ENCODE data around the gene RELN. TPM values are rescaled to one million over a fixed set of nuclear protein-coding genes. Genes with fewer than 3 reads are reported as not detected.

The RELN gene
- total and polyA plus RNA-seq, 10 donors = 0.03 to 7.6 (median 1.0) TPM

DNA sequence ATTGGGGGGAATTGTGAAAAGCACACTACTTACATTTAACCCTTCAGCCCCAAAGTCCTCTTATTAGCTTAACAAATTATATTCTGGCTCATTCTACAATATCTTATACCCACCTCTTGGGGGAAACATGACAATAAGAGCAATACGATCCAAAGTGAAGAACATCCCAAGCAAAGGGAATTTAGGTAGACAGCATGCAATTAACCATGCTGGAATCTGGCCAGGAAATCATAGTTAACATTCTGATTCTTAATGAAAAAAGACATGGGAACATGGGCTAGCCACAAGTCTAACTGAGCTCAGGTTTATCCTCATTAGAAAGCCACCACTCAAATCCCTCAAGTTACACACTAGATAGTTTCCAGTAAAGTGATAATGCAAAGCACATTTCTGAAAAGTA is 301.5 kb downstream of the RELN start:
- H3K4me1 ChIP-seq = no peaks in the 10 kb centered on the region
- WGBS, 5 donors = 82 to 93% (median 90%) methylated on average over 1 of the region's 1 CpG
- DNase-seq = no peak

GRCh38 chr7:103687272-103687671 is 302.2 kb downstream of the RELN start:
- no peak for DNase-seq
- intact Hi-C loops (cut with DNase I; ENCODE audit: low total_unique reads) = no loop called here
- H3K4me3 ChIP-seq = no peak overlapping the region
- no peaks in the 10 kb centered on the region for H3K36me3 ChIP-seq
- 84 to 100% (median 90%) methylated on average over 1 of the region's 1 CpG for WGBS, 5 donors
- peaks cover 0 to 6% (median 0%) of the 10 kb centered on the region in 7 donors for H3K27me3 ChIP-seq (replicated peaks in 1 of 7)
- no peak overlapping the region for H3K27ac ChIP-seq
- no peaks in the 10 kb centered on the region for H3K4me1 ChIP-seq
- TF ChIP-seq, protein P1, sequence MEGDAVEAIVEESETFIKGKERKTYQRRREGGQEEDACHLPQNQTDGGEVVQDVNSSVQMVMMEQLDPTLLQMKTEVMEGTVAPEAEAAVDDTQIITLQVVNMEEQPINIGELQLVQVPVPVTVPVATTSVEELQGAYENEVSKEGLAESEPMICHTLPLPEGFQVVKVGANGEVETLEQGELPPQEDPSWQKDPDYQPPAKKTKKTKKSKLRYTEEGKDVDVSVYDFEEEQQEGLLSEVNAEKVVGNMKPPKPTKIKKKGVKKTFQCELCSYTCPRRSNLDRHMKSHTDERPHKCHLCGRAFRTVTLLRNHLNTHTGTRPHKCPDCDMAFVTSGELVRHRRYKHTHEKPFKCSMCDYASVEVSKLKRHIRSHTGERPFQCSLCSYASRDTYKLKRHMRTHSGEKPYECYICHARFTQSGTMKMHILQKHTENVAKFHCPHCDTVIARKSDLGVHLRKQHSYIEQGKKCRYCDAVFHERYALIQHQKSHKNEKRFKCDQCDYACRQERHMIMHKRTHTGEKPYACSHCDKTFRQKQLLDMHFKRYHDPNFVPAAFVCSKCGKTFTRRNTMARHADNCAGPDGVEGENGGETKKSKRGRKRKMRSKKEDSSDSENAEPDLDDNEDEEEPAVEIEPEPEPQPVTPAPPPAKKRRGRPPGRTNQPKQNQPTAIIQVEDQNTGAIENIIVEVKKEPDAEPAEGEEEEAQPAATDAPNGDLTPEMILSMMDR (IDR thresholded peaks at IDR 0.05 in 8 of 11, conservative IDR thresholded peaks at IDR 0.05 in 3 of 11) = no peak
- TF ChIP-seq POLR2A (IDR thresholded peaks at IDR 0.05) (no peak), POLR2AphosphoS5 (IDR thresholded peaks at IDR 0.05) (no peak)
- H3K9me3 ChIP-seq = no peaks in the 10 kb centered on the region

More for the DNA sequence above, 301.5 kb downstream of the RELN start:
- Histone ChIP-seq H3K4me3 (no peak overlapping the region), H3K27me3 (replicated peaks in 1 of 7) (peaks cover 0 to 6% (median 0%) of the 10 kb centered on the region in 7 donors), H3K36me3 (no peaks in the 10 kb centered on the region), H3K27ac (no peak overlapping the region), H3K9me3 (no peaks in the 10 kb centered on the region)
- intact Hi-C loops (cut with DNase I; ENCODE audit: low total_unique reads) = no loop called here
- TF ChIP-seq POLR2A (IDR thresholded peaks at IDR 0.05) = no peak
- TF ChIP-seq, protein P1 (IDR thresholded peaks at IDR 0.05 in 8 of 11, conservative IDR thresholded peaks at IDR 0.05 in 3 of 11) = no peak
- TF ChIP-seq POLR2AphosphoS5 (IDR thresholded peaks at IDR 0.05) = no peak

GRCh38 chr7:103686763-103687162 is 302.7 kb downstream of the RELN start:
- H3K27ac ChIP-seq = no peak overlapping the region
- WGBS, 5 donors = 57 to 76% (median 66%) methylated on average over 2 of the region's 2 CpGs
- no peaks in the 10 kb centered on the region for H3K36me3 ChIP-seq
- no peaks in the 10 kb centered on the region for H3K9me3 ChIP-seq
- H3K27me3 ChIP-seq (replicated peaks in 1 of 7) = peaks cover 0 to 6% (median 0%) of the 10 kb centered on the region in 7 donors
- no peak overlapping the region for H3K4me3 ChIP-seq
- intact Hi-C loops (cut with DNase I; ENCODE audit: low total_unique reads) = no loop called here
- H3K4me1 ChIP-seq = no peaks in the 10 kb centered on the region
- TF ChIP-seq POLR2A (IDR thresholded peaks at IDR 0.05) = no peak
- TF ChIP-seq, protein P1 (IDR thresholded peaks at IDR 0.05 in 8 of 11, conservative IDR thresholded peaks at IDR 0.05 in 3 of 11) = no peak
- no peak for TF ChIP-seq POLR2AphosphoS5 (IDR thresholded peaks at IDR 0.05)
- DNase-seq = no peak

DNA sequence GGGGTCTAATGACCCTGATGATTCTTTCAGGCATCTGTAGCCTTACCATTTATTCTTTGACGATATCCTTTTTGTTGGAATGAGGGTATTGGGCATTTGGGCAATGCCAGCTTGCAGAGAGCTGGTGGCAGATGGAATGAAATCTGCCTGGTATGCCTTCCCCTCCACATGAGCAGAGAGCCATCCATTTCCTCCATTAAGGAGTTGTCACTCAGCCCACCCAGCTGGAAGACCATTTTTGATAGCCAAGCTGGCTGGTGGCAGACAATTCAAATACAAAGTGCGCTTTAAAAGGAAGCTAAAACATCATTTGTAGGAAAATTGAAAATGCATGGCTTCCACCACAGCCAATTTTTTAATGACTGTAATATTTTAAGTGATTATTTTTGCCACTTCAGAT is 303.4 kb downstream of the RELN start:
- no peak for DNase-seq
- H3K27me3 ChIP-seq (replicated peaks in 1 of 7) = peaks cover 0 to 6% (median 0%) of the 10 kb centered on the region in 7 donors
- 84 to 96% (median 90%) methylated on average over 2 of the region's 2 CpGs for WGBS, 5 donors
- TF ChIP-seq POLR2A (IDR thresholded peaks at IDR 0.05) (no peak), POLR2AphosphoS5 (IDR thresholded peaks at IDR 0.05) (no peak)
- TF ChIP-seq, protein P1 (IDR thresholded peaks at IDR 0.05 in 8 of 11, conservative IDR thresholded peaks at IDR 0.05 in 3 of 11) = no peak
- H3K4me3 ChIP-seq = no peak overlapping the region
- H3K9me3 ChIP-seq = no peaks in the 10 kb centered on the region
- no peaks in the 10 kb centered on the region for H3K4me1 ChIP-seq
- no peaks in the 10 kb centered on the region for H3K36me3 ChIP-seq
- H3K27ac ChIP-seq = no peak overlapping the region
- intact Hi-C loops (cut with DNase I; ENCODE audit: low total_unique reads) = no loop called here

Measured in spleen (tissue), 11 donors.